OCI-LY1 (cell line): ENCODE results near the gene MUC12.

ENCODE experiments used
- EZH2 ChIP-seq: fragments of 200-600 bp; sonication (generic), shearing (Covaris generic); IDR thresholded peaks from 2 replicates; pipeline ENCODE4 v1.8.0; 2017; ENCODE audit warnings: borderline replicate concordance, mixed run types, mild to moderate bottlenecking, antibody characterized with exemption, low read length, moderate library complexity, mixed read lengths
- TF ChIP-seq, protein P1 (sequence below): fragments of 200-600 bp; sonication (generic), shearing (Covaris generic); IDR thresholded peaks from 2 replicates; pipeline ENCODE4 v1.5.1; 2017; ENCODE audit warnings: mild to moderate bottlenecking, antibody characterized with exemption, low read length, moderate library complexity, mixed read lengths

DNA sequence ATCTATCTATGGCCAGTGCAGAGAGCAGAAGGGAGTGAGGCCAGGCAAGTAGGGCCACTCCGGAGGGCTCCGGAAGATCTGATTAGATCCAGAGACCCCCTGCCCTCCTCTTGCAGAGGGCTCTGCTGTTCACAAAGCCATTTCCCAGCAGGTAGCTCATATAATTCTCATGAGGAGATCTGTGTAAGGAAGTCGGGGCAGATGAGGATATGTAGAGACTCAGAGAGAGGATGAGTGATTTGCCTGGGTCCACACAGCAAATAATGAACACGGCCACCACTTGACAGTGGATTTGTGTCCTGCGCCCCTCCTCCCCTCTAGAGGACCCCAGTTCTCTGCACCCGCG is 2.6 kb downstream of the MUC12 start:
- TF ChIP-seq, protein P1, sequence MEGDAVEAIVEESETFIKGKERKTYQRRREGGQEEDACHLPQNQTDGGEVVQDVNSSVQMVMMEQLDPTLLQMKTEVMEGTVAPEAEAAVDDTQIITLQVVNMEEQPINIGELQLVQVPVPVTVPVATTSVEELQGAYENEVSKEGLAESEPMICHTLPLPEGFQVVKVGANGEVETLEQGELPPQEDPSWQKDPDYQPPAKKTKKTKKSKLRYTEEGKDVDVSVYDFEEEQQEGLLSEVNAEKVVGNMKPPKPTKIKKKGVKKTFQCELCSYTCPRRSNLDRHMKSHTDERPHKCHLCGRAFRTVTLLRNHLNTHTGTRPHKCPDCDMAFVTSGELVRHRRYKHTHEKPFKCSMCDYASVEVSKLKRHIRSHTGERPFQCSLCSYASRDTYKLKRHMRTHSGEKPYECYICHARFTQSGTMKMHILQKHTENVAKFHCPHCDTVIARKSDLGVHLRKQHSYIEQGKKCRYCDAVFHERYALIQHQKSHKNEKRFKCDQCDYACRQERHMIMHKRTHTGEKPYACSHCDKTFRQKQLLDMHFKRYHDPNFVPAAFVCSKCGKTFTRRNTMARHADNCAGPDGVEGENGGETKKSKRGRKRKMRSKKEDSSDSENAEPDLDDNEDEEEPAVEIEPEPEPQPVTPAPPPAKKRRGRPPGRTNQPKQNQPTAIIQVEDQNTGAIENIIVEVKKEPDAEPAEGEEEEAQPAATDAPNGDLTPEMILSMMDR: no peak
- no peak for TF ChIP-seq EZH2
